ENCODE data around the gene FAHD1.

FAHD1 gene

DNA sequence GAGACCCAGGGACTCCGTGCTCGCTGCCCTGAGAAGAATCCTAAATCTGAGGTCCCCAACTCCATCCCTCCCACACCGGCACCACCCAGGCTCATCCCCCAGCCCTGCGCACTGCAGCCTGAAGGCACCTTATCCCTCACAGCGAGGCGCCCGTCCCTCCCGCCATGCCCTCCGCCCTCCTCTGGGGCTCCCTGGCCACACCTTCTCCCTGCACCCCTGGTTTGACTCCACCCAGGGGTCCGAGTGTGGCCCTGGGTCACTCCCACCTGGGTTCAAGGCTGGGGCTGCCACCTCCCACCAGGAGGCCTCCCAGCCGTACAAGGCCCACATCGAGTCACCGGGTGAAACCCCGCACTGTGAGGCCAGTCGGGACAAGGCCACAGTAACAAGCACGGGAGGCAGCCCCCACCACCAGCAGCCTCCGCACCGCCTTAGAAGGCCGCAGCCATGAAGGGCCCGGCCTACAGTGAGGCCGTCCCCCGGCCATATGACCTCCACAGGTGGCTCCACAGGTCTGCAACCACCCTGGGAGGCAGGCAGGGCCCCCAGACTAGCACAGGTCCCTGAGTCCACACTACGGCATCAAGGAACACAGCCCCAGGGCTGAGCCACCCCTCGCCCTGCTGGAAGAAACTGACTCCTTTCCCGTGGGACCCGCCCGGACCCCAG is 8.7 kb upstream of the FAHD1 start:
- H3K9ac ChIP-seq = no peak overlapping the region
- no peak overlapping the region for H3K27ac ChIP-seq
- TF ChIP-seq Cebpa-rat (IDR thresholded peaks at IDR 0.05) = no peak
- no peaks in the 10 kb centered on the region for H3K27me3 ChIP-seq
- H3K4me3 ChIP-seq = no peak overlapping the region
- peaks cover 0 to 54% (median 10%) of the 10 kb centered on the region in 11 experiments; a peak in 12 of 22 replicates for H4K20me1 ChIP-seq
- H3K4me1 ChIP-seq = peaks cover 0 to under 1% (median 0%) of the 10 kb centered on the region in 10 experiments; a peak in 1 of 20 replicates
- H3K4me2 ChIP-seq = no peak overlapping the region
- no peaks in the 10 kb centered on the region for H3K9me3 ChIP-seq (replicated peaks in 1 of 11)
- H3K36me3 ChIP-seq = peaks cover 26 to 96% (median 63%) of the 10 kb centered on the region in 11 experiments

DNA sequence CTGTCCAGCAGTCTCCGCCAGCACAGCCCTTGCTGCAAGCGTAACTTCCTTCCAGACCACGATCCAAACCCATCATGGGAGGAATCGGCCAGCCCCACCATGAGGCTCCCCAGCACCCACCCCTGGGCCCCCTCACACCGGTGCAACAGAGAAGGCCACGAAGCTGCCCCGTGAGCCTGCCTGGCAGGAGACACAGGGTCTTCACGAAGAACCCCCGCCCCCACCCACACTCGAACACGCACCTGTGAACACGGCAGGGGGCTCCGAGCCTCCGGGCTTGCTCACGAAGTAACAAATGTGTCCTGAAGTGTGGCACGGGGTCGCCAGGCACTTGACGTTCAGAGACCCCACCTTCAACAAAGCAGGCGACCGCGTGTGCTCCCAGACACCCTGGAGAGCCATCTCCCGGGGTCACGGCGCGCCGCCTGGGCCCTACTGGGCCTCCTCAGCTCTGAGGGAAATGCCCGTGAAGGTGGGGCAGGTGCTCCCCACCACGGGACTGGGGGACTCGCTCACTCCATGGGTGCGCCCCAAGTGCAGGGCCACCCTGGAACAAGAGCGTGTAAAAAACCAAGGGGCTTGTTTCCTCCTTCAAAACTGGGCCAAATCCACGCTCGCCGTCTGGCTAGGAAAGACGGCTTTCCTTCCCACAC is 8.0 kb upstream of the FAHD1 start:
- Histone ChIP-seq H3K27ac (no peak overlapping the region), H3K4me1 (peaks cover 0 to 6% (median 0%) of the 10 kb centered on the region in 10 experiments; a peak in 5 of 20 replicates), H3K9ac (no peak overlapping the region), H3K27me3 (no peaks in the 10 kb centered on the region), H3K4me2 (no peak overlapping the region), H4K20me1 (peaks cover 0 to 56% (median 12%) of the 10 kb centered on the region in 11 experiments; a peak in 14 of 22 replicates), H3K9me3 (replicated peaks in 1 of 11) (no peaks in the 10 kb centered on the region), H3K36me3 (peaks cover 26 to 90% (median 61%) of the 10 kb centered on the region in 11 experiments), H3K4me3 (no peak overlapping the region)
- no peak for TF ChIP-seq Cebpa-rat (IDR thresholded peaks at IDR 0.05)

DNA sequence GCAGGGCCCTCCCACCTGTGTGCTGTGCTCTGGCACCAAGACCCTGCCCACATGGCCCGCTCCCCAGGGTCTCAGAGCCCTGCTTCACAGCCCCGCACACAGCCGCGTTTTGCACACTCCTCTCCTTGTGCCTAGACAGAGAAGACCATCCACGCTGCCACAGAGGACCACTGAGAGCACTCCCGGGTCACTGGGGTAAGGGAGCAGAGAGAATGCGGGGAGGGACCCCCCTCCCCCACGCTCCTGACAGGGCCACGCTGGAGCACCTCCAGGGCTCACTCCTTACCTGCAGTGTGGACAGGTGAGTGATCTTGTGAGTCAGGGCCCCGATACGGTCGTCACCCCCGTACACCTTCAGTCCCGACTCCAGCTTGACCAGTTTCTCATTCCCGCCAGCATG is 7.4 kb upstream of the FAHD1 start:
- Histone ChIP-seq H3K36me3 (peaks cover 26 to 84% (median 61%) of the 10 kb centered on the region in 11 experiments), H4K20me1 (peaks cover 0 to 62% (median 16%) of the 10 kb centered on the region in 11 experiments; a peak in 15 of 22 replicates), H3K9me3 (replicated peaks in 1 of 11) (no peaks in the 10 kb centered on the region), H3K4me3 (no peak overlapping the region), H3K9ac (no peak overlapping the region), H3K4me2 (no peak overlapping the region), H3K27ac (no peak overlapping the region), H3K4me1 (peaks cover 0 to 12% (median 0%) of the 10 kb centered on the region in 10 experiments; a peak in 7 of 20 replicates), H3K27me3 (no peaks in the 10 kb centered on the region)
- TF ChIP-seq Cebpa-rat (IDR thresholded peaks at IDR 0.05) = no peak

DNA sequence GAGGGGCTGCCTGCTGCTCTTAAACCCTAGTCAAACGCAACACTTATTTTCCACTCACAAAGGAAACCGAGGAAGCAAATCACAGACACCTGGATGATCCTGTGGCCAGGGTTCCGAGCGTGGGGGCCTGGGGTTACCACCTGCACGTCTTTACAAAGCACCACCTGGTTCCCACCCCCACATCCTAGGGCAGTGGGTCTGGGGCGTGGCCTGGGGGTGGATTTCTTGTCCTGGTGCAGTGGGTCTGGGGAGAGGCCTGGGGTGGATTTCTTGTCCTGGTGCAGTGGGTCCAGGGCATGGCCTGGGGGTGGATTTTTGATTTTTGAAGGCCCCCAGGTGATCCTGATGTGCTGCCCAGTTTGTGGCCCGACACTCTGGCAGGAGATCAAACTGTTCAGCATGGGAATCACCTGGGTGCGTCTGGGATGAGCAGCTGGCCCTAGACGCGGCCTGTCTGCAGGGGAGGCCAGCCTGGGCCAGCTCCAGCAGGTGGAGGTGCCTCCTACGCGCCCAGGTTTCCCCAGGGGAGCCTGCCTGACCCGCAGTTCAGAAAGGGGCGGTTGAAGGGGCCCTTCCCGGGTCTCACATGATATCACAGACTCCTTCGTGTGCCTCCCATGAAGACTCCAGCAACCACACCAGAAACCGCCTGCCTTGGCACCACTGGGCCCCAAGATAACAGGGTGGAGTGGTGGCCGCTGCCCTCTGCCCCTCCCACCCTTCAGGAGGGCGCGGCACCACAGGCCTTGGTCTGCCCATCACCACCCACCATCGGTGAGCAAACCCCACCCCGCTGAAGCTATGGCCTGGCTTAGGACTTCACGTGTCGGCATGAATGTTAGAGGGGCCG is 6.7 kb upstream of the FAHD1 start:
- H3K27ac ChIP-seq = no peak overlapping the region
- H3K27me3 ChIP-seq = no peaks in the 10 kb centered on the region
- H3K36me3 ChIP-seq = peaks cover 26 to 77% (median 61%) of the 10 kb centered on the region in 11 experiments
- no peaks in the 10 kb centered on the region for H3K9me3 ChIP-seq (replicated peaks in 1 of 11)
- H3K4me3 ChIP-seq = no peak overlapping the region
- H4K20me1 ChIP-seq = peaks cover 0 to 69% (median 17%) of the 10 kb centered on the region in 11 experiments; a peak in 15 of 22 replicates
- peak overlapping the region in 1 of 11 experiments; percentile 24; a peak in 2 of 22 replicates for H3K9ac ChIP-seq
- no peak overlapping the region for H3K4me2 ChIP-seq
- peaks cover 3 to 19% (median 6%) of the 10 kb centered on the region in 10 experiments; a peak in 19 of 20 replicates for H3K4me1 ChIP-seq
- TF ChIP-seq Cebpa-rat (IDR thresholded peaks at IDR 0.05) = no peak

DNA sequence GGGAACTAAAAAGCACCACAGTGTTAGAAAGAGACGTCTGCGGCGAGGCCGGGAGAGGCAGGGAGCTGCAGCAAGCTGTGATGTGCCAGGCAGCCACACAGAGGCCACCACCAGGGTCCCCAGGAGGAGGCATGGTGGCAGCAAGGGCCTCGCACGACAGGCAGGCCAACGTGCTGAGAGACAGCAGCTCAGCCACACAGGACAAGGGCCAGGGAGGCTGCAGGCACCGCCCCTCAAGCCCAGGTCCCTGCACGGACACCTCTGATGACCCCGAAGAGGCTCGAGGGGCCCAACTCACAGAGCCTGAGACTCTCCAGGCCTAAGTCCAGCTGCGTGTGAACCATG is 6.1 kb upstream of the FAHD1 start:
- peaks cover 0 to 72% (median 20%) of the 10 kb centered on the region in 11 experiments; a peak in 15 of 22 replicates for H4K20me1 ChIP-seq
- no peak overlapping the region; a peak in 1 of 22 replicates for H3K9ac ChIP-seq
- H3K27ac ChIP-seq = no peak overlapping the region
- H3K4me1 ChIP-seq = peaks cover 9 to 24% (median 12%) of the 10 kb centered on the region in 10 experiments
- no peaks in the 10 kb centered on the region for H3K27me3 ChIP-seq
- H3K36me3 ChIP-seq = peaks cover 21 to 71% (median 60%) of the 10 kb centered on the region in 11 experiments
- H3K9me3 ChIP-seq (replicated peaks in 1 of 11) = no peaks in the 10 kb centered on the region
- no peak for TF ChIP-seq Cebpa-rat (IDR thresholded peaks at IDR 0.05)
- no peak overlapping the region for H3K4me2 ChIP-seq
- H3K4me3 ChIP-seq = no peak overlapping the region

DNA sequence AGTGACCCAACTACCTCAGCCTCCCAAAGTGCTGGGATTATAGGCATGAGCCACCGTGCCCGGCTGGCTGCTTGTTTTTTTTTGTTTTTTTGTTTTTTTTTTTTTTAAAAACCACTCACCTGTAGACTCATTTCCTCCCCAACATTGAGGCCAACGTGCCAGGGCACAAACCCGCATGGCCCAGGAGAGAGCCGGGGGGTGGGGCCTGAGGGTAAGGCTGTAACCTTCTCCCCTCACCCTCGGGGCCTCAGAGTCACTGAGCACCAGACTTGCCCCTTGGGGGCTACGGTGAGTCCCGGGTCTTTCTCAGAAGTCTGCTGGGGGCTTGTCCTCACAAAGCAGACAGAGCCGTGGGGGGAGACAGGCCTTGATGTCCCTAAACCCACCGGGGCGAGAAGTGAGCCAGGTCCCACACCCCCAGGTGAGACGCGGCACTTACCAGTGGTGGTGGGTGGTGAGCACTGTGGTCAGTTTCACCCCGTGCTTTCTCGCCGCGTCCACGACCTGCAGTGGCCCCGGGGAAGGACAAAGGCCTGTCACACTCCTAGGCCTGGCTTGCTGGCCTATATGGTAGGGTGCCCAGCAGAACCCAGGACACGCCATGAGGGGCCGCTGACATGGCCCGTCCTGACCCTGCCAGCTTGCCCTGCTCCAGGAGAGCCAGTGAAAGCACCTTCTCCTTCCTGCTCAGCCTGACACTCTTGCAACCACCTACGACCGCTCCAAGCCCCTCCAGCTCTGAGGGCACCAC is 5.0 kb upstream of the FAHD1 start:
- no peak for TF ChIP-seq Cebpa-rat (IDR thresholded peaks at IDR 0.05)
- no peaks in the 10 kb centered on the region for H3K9me3 ChIP-seq (replicated peaks in 1 of 11)
- H4K20me1 ChIP-seq = peaks cover 0 to 63% (median 21%) of the 10 kb centered on the region in 11 experiments; a peak in 14 of 22 replicates
- H3K27ac ChIP-seq = no peak overlapping the region
- no peak overlapping the region for H3K4me2 ChIP-seq
- peak overlapping the region in 3 of 11 experiments; percentile 23 to 58 (median 24); a peak in 2 of 22 replicates for H3K9ac ChIP-seq
- H3K4me3 ChIP-seq = no peak overlapping the region
- peaks cover 11 to 24% (median 13%) of the 10 kb centered on the region in 10 experiments for H3K4me1 ChIP-seq
- H3K36me3 ChIP-seq = peaks cover 11 to 60% (median 49%) of the 10 kb centered on the region in 11 experiments; a peak in 21 of 22 replicates
- no peaks in the 10 kb centered on the region for H3K27me3 ChIP-seq

DNA sequence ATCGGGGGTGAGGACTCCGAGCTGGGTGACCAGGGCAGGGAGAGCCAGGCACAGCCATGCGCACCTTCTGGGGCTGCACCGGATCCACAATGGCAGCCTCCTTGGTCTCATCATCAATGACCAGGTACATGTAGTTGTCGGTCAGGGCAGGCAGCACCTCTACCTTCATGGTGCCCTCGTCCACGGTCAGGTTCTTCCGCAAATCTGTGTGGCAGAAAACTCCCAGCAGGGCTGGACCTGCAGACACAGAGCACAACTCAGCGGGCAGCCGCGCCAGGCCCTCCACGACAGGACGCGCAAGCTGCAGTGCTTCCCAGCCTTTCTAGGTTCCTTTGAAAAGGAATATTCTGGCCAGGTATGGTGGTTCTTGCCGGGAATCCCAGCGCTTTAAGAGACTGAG is 4.2 kb upstream of the FAHD1 start:
- no peak overlapping the region for H3K27ac ChIP-seq
- peaks cover 15 to 25% (median 17%) of the 10 kb centered on the region in 10 experiments for H3K4me1 ChIP-seq
- no peaks in the 10 kb centered on the region for H3K27me3 ChIP-seq
- TF ChIP-seq Cebpa-rat (IDR thresholded peaks at IDR 0.05) = no peak
- H3K4me3 ChIP-seq = no peak overlapping the region
- no peaks in the 10 kb centered on the region for H3K9me3 ChIP-seq (replicated peaks in 1 of 11)
- H3K36me3 ChIP-seq = peaks cover 11 to 53% (median 41%) of the 10 kb centered on the region in 11 experiments; a peak in 19 of 22 replicates
- H4K20me1 ChIP-seq = peaks cover 0 to 55% (median 27%) of the 10 kb centered on the region in 11 experiments; a peak in 14 of 22 replicates
- H3K4me2 ChIP-seq = no peak overlapping the region
- H3K9ac ChIP-seq = peak overlapping the region in 1 of 11 experiments; percentile 23; a peak in 1 of 22 replicates

DNA sequence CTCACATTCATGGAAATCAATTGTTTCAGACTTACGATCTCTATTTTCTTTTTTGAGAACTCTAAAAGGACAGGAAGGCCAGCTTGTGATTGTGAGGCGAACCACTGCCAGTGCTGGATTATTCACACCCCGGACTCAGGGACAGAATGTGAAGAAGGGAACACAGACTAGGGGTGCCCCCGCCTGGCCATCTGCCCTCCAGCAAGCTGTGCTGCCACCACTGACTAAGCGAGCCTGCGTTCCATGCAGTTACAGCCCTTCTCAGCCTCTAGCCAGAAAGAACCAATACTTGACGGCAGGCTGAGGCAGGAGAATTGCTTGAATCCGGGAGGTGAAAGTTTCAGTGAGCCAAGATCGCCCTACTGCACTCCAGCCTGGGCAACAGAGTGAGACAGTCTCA is 3.2 kb upstream of the FAHD1 start:
- Histone ChIP-seq H3K4me1 (peaks cover 25 to 35% (median 27%) of the 10 kb centered on the region in 10 experiments), H3K36me3 (peaks cover 11 to 43% (median 34%) of the 10 kb centered on the region in 11 experiments; a peak in 19 of 22 replicates), H3K4me2 (peak overlapping the region in 2 of 11 experiments; percentile 87 to 97; a peak in 2 of 22 replicates), H3K4me3 (no peak overlapping the region), H3K9me3 (replicated peaks in 1 of 11) (no peaks in the 10 kb centered on the region), H3K27ac (no peak overlapping the region), H3K27me3 (no peaks in the 10 kb centered on the region), H3K9ac (peak overlapping the region in 5 of 11 experiments; percentile 2 to 65 (median 39); a peak in 4 of 22 replicates), H4K20me1 (peaks cover 5 to 54% (median 25%) of the 10 kb centered on the region in 11 experiments; a peak in 16 of 22 replicates)
- TF ChIP-seq Cebpa-rat (IDR thresholded peaks at IDR 0.05) = no peak
